HFF-Myc (cell line): ENCODE data around the gene NNT.

Experiments used
- DNase-seq: peaks from one replicate; pipeline ENCODE4 v3.0.0-alpha.2; 2011; ENCODE audit warnings: low read depth; ENCODE audit errors: extremely low read depth
- H3K4me3 ChIP-seq: replicated peaks from 2 replicates; pipeline ENCODE4 v1.5.1; 2011; ENCODE audit warnings: low read depth, mild to moderate bottlenecking, control low read depth, low read length
- CTCF ChIP-seq: IDR thresholded peaks from 2 replicates; pipeline ENCODE4 v1.5.1; 2012; ENCODE audit warnings: mild to moderate bottlenecking, low read depth, low read length, control low read depth; ENCODE audit errors: missing control alignments

The NNT gene

GRCh38 chr5:43635374-43635773 is 32.4 kb downstream of the NNT start:
- no peak for TF ChIP-seq CTCF

DNA sequence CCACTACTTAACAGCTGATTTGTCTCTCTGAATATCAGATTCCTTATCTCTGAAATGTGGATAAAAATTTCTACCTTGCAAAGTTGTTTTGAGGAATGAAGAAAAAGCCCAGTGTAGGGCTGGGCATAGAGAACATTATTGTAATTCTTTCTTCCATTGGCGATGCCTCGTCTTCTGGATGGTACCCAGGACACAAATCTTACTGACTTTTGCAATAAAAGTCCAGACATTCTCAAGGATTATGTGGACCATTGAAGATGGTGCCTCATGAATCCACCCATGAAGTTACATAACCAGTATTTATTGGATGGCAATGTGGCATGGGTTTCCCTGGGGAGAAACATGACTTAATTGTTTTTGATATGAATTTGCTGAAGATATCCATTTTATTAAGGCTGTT is 33.1 kb downstream of the NNT start:
- no peak overlapping the region for H3K4me3 ChIP-seq
- TF ChIP-seq CTCF = no peak
- no peak for DNase-seq

More at GRCh38 chr5:43635374-43635773, 32.4 kb downstream of the NNT start:
- DNase-seq = no peak
- H3K4me3 ChIP-seq = no peak overlapping the region

DNA sequence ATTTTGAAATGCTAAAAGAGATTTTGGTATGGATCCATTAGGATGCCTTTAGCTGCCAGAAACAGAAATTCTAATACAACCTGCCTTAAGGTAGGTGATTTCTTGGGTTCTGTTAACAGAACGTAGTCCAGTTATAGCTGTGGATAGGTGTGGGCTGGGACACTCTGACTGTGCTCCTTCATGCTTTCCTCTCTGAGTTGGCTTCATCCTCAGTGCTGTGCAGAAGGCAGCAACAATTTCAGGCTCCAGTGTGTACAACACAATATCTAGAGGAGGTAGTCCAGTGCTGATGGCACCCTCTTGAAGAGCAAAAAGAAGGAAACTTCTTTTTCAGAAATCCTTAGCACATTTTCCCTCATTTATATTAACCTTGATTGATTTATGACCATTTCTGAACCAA is 34.4 kb downstream of the NNT start:
- TF ChIP-seq CTCF = no peak
- DNase-seq = no peak
- H3K4me3 ChIP-seq = no peak overlapping the region

GRCh38 chr5:43638107-43638506 is 35.1 kb downstream of the NNT start:
- TF ChIP-seq CTCF = no peak
- no peak for DNase-seq
- no peak overlapping the region for H3K4me3 ChIP-seq

GRCh38 chr5:43638546-43638945 is 35.6 kb downstream of the NNT start:
- DNase-seq = no peak
- no peak for TF ChIP-seq CTCF
- no peak overlapping the region for H3K4me3 ChIP-seq

DNA sequence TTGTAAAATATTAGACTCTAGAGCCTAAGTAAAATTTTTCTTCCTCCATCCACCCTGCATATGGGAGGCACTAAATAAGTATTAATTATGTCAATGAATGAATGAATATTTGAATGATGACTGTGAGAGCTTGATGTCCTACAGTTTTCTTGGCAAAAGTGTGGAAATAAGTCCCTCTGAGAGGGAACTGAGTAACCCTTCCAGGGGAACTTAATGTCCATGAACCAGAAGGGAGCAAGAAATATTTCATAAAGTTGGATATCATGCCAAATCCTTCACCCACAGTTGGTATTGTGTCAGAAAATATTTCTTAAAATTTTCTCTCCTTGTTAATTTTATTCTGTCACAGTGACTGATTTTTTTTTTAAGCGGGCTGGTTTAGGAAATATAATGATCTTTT is 36.6 kb downstream of the NNT start:
- no peak for DNase-seq
- no peak overlapping the region for H3K4me3 ChIP-seq
- TF ChIP-seq CTCF = no peak

DNA sequence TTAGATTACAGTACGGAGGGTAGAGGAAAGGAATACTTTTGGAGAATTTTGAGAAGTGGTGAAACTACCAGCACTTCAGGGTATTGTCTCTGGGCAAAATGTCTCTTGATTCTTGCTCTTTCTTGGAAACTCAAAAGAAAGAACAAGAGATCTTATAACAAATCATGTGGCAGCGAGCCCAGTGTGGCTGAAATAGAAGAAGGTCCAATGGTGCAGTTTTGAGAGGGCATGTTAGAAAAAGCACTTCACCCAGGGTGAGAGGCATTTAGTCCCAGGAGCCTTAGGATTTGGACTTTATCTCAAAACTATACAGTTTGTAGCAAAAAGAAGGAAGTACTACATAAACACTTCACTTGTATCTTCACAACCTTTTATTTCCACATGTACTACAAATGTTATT is 39.4 kb downstream of the NNT start:
- TF ChIP-seq CTCF = no peak
- no peak for DNase-seq
- H3K4me3 ChIP-seq = no peak overlapping the region
